Liver (tissue), 9 donors: ENCODE measurements around the gene TBCB. TPM values are rescaled to one million over a fixed set of nuclear protein-coding genes. Genes with fewer than 3 reads are reported as not detected.

Experiments used
- DNase-seq: peaks from one replicate; pipeline ENCODE4 v3.0.0-alpha.2; 2017; ENCODE audit warnings: low spot score
- H3K27ac ChIP-seq, 2 donors: one replicate each; pipeline ENCODE4 v1.7.0; 2013; ENCODE audit warnings: inconsistent platforms in 2 of 2, low read length in 2 of 2, control low read depth in 1 of 2, low read depth in 1 of 2, mild to moderate bottlenecking in 1 of 2
- H3K27me3 ChIP-seq, 4 donors: one replicate each; pipeline versions ENCODE4 v1.6.1 to v1.7.0; 2013; ENCODE audit warnings: low read length in 3 of 4, inconsistent platforms in 1 of 4, mild to moderate bottlenecking in 1 of 4, moderate library complexity in 1 of 4; ENCODE audit not compliant: control insufficient read depth in 4 of 4, insufficient read depth in 4 of 4
- H3K36me3 ChIP-seq, 4 donors: one replicate each; pipeline versions ENCODE4 v1.6.1 to v1.7.0; 2013; ENCODE audit warnings: low read length in 3 of 4, mild to moderate bottlenecking in 3 of 4, low read depth in 1 of 4, moderate library complexity in 1 of 4; ENCODE audit not compliant: control insufficient read depth in 4 of 4, insufficient read depth in 3 of 4
- H3K4me1 ChIP-seq, 4 donors: one replicate each; pipeline versions ENCODE4 v1.6.1 to v1.7.0; 2013; ENCODE audit warnings: low read length in 3 of 4, mild to moderate bottlenecking in 3 of 4, moderate library complexity in 1 of 4; ENCODE audit not compliant: control insufficient read depth in 4 of 4, insufficient read depth in 4 of 4
- H3K4me3 ChIP-seq, 3 donors: one replicate each; pipeline versions ENCODE4 v1.6.1 to v1.7.0; 2013; ENCODE audit warnings: low read length in 3 of 3, control low read depth in 1 of 3, low read depth in 1 of 3, mild to moderate bottlenecking in 1 of 3
- H3K9ac ChIP-seq, 2 donors: one replicate each; pipeline ENCODE4 v1.7.0; 2013; ENCODE audit warnings: low read length in 2 of 2, mild to moderate bottlenecking in 2 of 2, moderate library complexity in 2 of 2, control low read depth in 1 of 2, low read depth in 1 of 2
- H3K9me3 ChIP-seq, 4 donors: one replicate each; pipeline versions ENCODE4 v1.6.1 to v1.7.0; 2013; ENCODE audit warnings: low read length in 3 of 4; ENCODE audit not compliant: control insufficient read depth in 4 of 4
- FOXA1 ChIP-seq: IDR thresholded peaks from 2 replicates; pipeline ENCODE4 v1.6.1; 2016; ENCODE audit warnings: antibody characterized with exemption
- HNF4G ChIP-seq: IDR thresholded peaks from 2 replicates; pipeline ENCODE4 v1.6.1; 2016; ENCODE audit warnings: antibody characterized with exemption
- JUND ChIP-seq, 2 donors: IDR thresholded peaks; 2 replicates each; pipeline ENCODE4 v1.6.1; 2016; ENCODE audit warnings: antibody characterized with exemption in 2 of 2
- MAX ChIP-seq: IDR thresholded peaks from 2 replicates; pipeline ENCODE4 v1.6.1; 2016; ENCODE audit warnings: antibody characterized with exemption
- NR2F2 ChIP-seq: IDR thresholded peaks from 2 replicates; pipeline ENCODE4 v1.6.1; 2016; ENCODE audit warnings: antibody characterized with exemption
- RAD21 ChIP-seq, 2 donors: IDR thresholded peaks; 2 replicates each; pipeline ENCODE4 v1.6.1; 2016; ENCODE audit warnings: antibody characterized with exemption in 2 of 2, mild to moderate bottlenecking in 2 of 2
- REST ChIP-seq: IDR thresholded peaks from 2 replicates; pipeline ENCODE4 v1.6.1; 2016; ENCODE audit warnings: antibody characterized with exemption, mild to moderate bottlenecking
- RXRA ChIP-seq, 2 donors: IDR thresholded peaks; 2 replicates each; pipeline ENCODE4 v1.6.1; 2017 to 2018; ENCODE audit warnings: antibody characterized with exemption in 2 of 2, mild to moderate bottlenecking in 1 of 2
- SP1 ChIP-seq: IDR thresholded peaks from 2 replicates; pipeline ENCODE4 v1.6.1; 2018; ENCODE audit warnings: antibody characterized with exemption, mild to moderate bottlenecking
- TAF1 ChIP-seq: conservative IDR thresholded peaks from 2 replicates; pipeline ENCODE4 v1.6.1; 2016; ENCODE audit warnings: antibody characterized with exemption, mild to moderate bottlenecking
- WGBS: extraction: QIAGEN DNeasy Blood & Tissue Kit; methylation state at CpG from one replicate; pipeline ENCODE4 v1.1.7; 2013; 5-methylcytosine and 5-hydroxymethylcytosine counted together
- polyA plus RNA-seq, 2 donors: library from polyadenylated mRNA; stranded (reverse) in 1 of 2; unstranded in 1 of 2; fragments of 200-250 nt in 1 of 2; fragments of >200 nt in 1 of 2; fragmentation: Nextera tagmentation in 1 of 2; extraction: Ambion mirVana in 1 of 2; gene quantifications; one replicate each; pipeline versions ENCODE4 v1.2.1 to v1.2.3, GENCODE V29; 2013 to 2015
- total RNA-seq, 2 donors: library from RNA; depleted of rRNA; stranded (reverse); fragments of >200 nt; gene quantifications; one replicate each; pipeline ENCODE4 v1.2.3, GENCODE V29; 2014
- TF ChIP-seq, protein P1 (sequence below): IDR thresholded peaks from 2 replicates; pipeline ENCODE4 v1.6.1; 2016; ENCODE audit warnings: antibody characterized with exemption
- TF ChIP-seq, protein P2 (sequence below): IDR thresholded peaks from 2 replicates; pipeline ENCODE4 v1.6.1; 2016; ENCODE audit warnings: antibody characterized with exemption
- donor health status: healthy.
- donor health status: healthy.
- donor health status: healthy.
- donor health status: healthy.
- donor health status: healthy.

TBCB gene
- total and polyA plus RNA-seq, 4 donors, result 29.8 to 61.3 (median 39.8) TPM

DNA sequence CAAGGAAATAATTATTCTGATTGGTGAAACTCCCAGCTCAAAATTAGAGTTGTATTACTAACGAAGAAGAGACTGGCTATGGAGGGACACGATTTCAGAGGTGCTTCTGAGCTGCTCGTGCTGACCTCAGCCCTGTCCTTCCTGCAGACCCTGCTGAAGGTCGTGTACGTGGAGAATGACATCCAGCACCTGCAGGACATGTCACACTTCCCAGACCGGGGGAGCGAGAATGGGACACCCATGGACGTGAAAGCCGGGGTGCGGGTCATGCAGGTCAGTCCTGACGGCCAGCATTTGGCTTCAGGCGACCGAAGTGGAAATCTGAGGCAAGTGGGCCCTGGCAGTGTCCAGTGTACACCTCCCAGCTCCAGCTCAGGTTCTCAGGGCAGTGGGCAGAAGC is 32.4 kb upstream of the TBCB start:
- Histone ChIP-seq H3K36me3 (peaks cover 0 to 2% (median 0%) of the 10 kb centered on the region in 4 donors), H3K9ac (no peak overlapping the region), H3K27ac (no peak overlapping the region), H3K9me3 (no peaks in the 10 kb centered on the region), H3K27me3 (no peaks in the 10 kb centered on the region), H3K4me3 (no peak overlapping the region), H3K4me1 (no peaks in the 10 kb centered on the region)
- TF ChIP-seq RAD21 (IDR thresholded peaks at IDR 0.05) (no peak), HNF4G (no peak), RXRA (IDR thresholded peaks at IDR 0.05) (no peak), NR2F2 (no peak), JUND (IDR thresholded peaks at IDR 0.05) (no peak), SP1 (no peak), MAX (no peak), REST (no peak)
- TF ChIP-seq, protein P1, sequence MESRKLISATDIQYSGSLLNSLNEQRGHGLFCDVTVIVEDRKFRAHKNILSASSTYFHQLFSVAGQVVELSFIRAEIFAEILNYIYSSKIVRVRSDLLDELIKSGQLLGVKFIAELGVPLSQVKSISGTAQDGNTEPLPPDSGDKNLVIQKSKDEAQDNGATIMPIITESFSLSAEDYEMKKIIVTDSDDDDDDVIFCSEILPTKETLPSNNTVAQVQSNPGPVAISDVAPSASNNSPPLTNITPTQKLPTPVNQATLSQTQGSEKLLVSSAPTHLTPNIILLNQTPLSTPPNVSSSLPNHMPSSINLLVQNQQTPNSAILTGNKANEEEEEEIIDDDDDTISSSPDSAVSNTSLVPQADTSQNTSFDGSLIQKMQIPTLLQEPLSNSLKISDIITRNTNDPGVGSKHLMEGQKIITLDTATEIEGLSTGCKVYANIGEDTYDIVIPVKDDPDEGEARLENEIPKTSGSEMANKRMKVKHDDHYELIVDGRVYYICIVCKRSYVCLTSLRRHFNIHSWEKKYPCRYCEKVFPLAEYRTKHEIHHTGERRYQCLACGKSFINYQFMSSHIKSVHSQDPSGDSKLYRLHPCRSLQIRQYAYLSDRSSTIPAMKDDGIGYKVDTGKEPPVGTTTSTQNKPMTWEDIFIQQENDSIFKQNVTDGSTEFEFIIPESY, result no peak
- 96% methylated on average over 13 of the region's 13 CpGs for WGBS
- no peak for DNase-seq

DNA sequence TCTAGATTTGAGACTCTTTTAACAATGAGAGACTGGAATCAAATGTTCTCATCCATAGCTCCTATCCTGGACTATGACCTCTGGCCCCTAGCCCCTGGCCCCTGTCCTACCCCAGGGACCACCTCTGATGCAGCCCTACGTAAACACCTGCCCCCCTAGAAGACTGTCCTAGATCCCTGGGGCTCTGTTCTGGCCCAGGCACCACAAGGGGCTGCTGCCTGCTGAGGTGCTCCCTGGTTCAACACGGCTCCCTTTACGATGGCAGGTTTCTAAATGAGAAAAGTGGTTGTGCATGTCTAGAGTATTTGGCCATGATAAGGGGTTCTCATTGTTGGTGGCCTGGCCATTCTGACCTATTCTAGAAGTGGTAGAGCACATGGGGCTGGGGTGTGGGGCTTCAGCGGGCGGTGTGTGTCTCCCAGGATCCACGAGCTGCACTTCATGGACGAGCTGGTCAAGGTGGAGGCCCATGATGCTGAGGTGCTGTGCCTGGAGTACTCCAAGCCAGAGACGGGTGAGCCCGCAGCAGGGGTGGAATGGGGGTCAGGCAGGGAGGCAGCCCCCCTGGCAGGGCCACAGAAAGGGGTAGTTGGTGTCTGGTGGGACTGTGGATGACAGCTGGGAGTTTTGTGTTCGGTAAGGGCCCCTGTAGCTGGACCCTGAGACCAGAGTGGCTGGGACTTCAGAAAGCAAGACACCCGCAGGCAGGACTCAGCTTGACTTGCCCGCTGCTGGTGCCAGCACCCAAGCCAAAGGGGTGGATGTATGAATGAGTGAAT is 30.8 kb upstream of the TBCB start:
- no peaks in the 10 kb centered on the region for H3K9me3 ChIP-seq
- TF ChIP-seq, protein P2, sequence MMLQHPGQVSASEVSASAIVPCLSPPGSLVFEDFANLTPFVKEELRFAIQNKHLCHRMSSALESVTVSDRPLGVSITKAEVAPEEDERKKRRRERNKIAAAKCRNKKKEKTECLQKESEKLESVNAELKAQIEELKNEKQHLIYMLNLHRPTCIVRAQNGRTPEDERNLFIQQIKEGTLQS, result no peak
- no peak for TF ChIP-seq RXRA (IDR thresholded peaks at IDR 0.05)
- TF ChIP-seq FOXA1, result no peak
- TF ChIP-seq JUND (IDR thresholded peaks at IDR 0.05), result no peak
- no peak for TF ChIP-seq RAD21 (IDR thresholded peaks at IDR 0.05)
- TF ChIP-seq TAF1, result no peak
- TF ChIP-seq MAX, result no peak

More for the DNA sequence above, 30.8 kb upstream of the TBCB start:
- H3K4me3 ChIP-seq, result no peak overlapping the region
- no peaks in the 10 kb centered on the region for H3K4me1 ChIP-seq
- H3K9ac ChIP-seq, result no peak overlapping the region
- H3K36me3 ChIP-seq, result peaks cover 0 to 2% (median 0%) of the 10 kb centered on the region in 4 donors
- no peaks in the 10 kb centered on the region for H3K27me3 ChIP-seq
- H3K27ac ChIP-seq, result no peak overlapping the region
- 97% methylated on average over 12 of the region's 12 CpGs for WGBS
- no peak for DNase-seq
